Keratinocyte (primary cell): ENCODE measurements around the gene TPCN2. TPM values are rescaled to one million over a fixed set of nuclear protein-coding genes. Genes with fewer than 3 reads are reported as not detected.

Source experiments
- DNase-seq: peaks from one replicate; pipeline ENCODE4 v3.0.0-alpha.2; 2011; ENCODE audit warnings: low read depth, missing footprints, low spot score
- FAIRE-seq: peaks from 2 replicates; lab custom pipeline; 2011; peaks lifted over from hg19 to GRCh38; lab: Jason Lieb, UNC
- H2AFZ ChIP-seq: 2 replicates; pipeline ENCODE4 v1.6.0; 2012; ENCODE audit warnings: low read length, control low read depth, inconsistent platforms; ENCODE audit not compliant: control insufficient read depth
- H3K27ac ChIP-seq: 2 replicates; pipeline ENCODE4 v1.5.1; 2011; ENCODE audit warnings: low read length; ENCODE audit not compliant: control insufficient read depth, insufficient read depth
- H3K27me3 ChIP-seq: 3 replicates; pipeline ENCODE4 v1.6.0; 2011; ENCODE audit warnings: low read length; ENCODE audit not compliant: control insufficient read depth, insufficient read depth; ENCODE audit errors: extremely low read depth
- H3K36me3 ChIP-seq, 2 experiments: 2 replicates in 1 of 2; 3 replicates in 1 of 2; pipeline ENCODE4 v1.5.1; 2011; ENCODE audit warnings: low read length in 2 of 2, mild to moderate bottlenecking in 1 of 2; ENCODE audit not compliant: control insufficient read depth in 2 of 2, insufficient read depth in 2 of 2; ENCODE audit errors: extremely low read depth in 1 of 2
- H3K4me1 ChIP-seq: 3 replicates; pipeline ENCODE4 v1.5.1; 2011; ENCODE audit warnings: low read length; ENCODE audit not compliant: control insufficient read depth, insufficient read depth; ENCODE audit errors: extremely low read depth
- H3K4me2 ChIP-seq: 3 replicates; pipeline ENCODE4 v1.6.0; 2011; ENCODE audit warnings: low read depth, low read length; ENCODE audit not compliant: control insufficient read depth, insufficient read depth; ENCODE audit errors: extremely low read depth
- H3K4me3 ChIP-seq, 3 experiments: fragments of 200-600 bp in 1 of 3; sonication (generic) in 1 of 3; 2 replicates in 2 of 3; 3 replicates in 1 of 3; pipeline ENCODE4 v1.5.1; 2011 to 2016; ENCODE audit warnings: low read length in 3 of 3, mild to moderate bottlenecking in 3 of 3, control low read depth in 2 of 3, inconsistent platforms in 1 of 3, low read depth in 1 of 3, mixed read lengths in 1 of 3, mixed run types in 1 of 3, moderate library complexity in 1 of 3; ENCODE audit not compliant: control insufficient read depth in 2 of 3, insufficient read depth in 2 of 3; ENCODE audit errors: extremely low read depth in 1 of 3
- H3K79me2 ChIP-seq: 2 replicates; pipeline ENCODE4 v1.6.0; 2012; ENCODE audit warnings: low read length; ENCODE audit not compliant: control insufficient read depth, insufficient read depth
- H3K9ac ChIP-seq: 3 replicates; pipeline ENCODE4 v1.6.0; 2011; ENCODE audit warnings: low read length; ENCODE audit not compliant: control insufficient read depth, insufficient read depth; ENCODE audit errors: extremely low read depth
- H3K9me1 ChIP-seq: 3 replicates; pipeline ENCODE4 v1.6.0; 2011; ENCODE audit warnings: low read length; ENCODE audit not compliant: control insufficient read depth, insufficient read depth; ENCODE audit errors: extremely low read depth
- H3K9me3 ChIP-seq: 2 replicates; pipeline ENCODE4 v1.5.1; 2012; ENCODE audit warnings: low read depth, low read length; ENCODE audit not compliant: control insufficient read depth
- H4K20me1 ChIP-seq: 3 replicates; pipeline ENCODE4 v1.6.0; 2011; ENCODE audit warnings: low read length; ENCODE audit not compliant: control insufficient read depth, insufficient read depth; ENCODE audit errors: extremely low read depth
- CTCF ChIP-seq, 3 experiments: IDR thresholded peaks in 1 of 3; conservative IDR thresholded peaks in 1 of 3; optimal IDR thresholded peaks in 1 of 3; 2 replicates in 2 of 3; 3 replicates in 1 of 3; pipeline versions ENCODE3 to v1.5.1; 2011; ENCODE audit warnings: low read length in 3 of 3, mild to moderate bottlenecking in 3 of 3, moderate library complexity in 2 of 3, control low read depth in 1 of 3, inconsistent platforms in 1 of 3; ENCODE audit not compliant: insufficient read depth in 2 of 3; ENCODE audit errors: extremely low read depth in 1 of 3
- EZH2 ChIP-seq: IDR thresholded peaks from one replicate; pipeline ENCODE4 v1.6.1; 2012; ENCODE audit warnings: inconsistent platforms, mild to moderate bottlenecking, low read length, moderate library complexity
- dilution Hi-C: fragments of 300-500 bp; cut with MboI; formaldehyde crosslinking; loops from one replicate; pipeline ENCODE4 v1.7.0; 2020; ENCODE audit warnings: low sequenced_read_pairs; ENCODE audit not compliant: extremely low pct_ligation_motif_present
- polyA plus RNA-seq, 5 experiments: library from polyadenylated mRNA; depleted of rRNA in 3 of 5; stranded (reverse) in 3 of 5; stranded (forward) in 1 of 5; unstranded in 1 of 5; fragments of >200 nt; gene quantifications; 1 replicate in 1 of 5; 2 replicates in 3 of 5; 3 replicates in 1 of 5; pipeline versions ENCODE4 v1.2.1 to v1.2.3, GENCODE V29; 2011 to 2012; ENCODE audit warnings: missing spikeins in 2 of 5, low read depth in 1 of 5, low replicate concordance in 1 of 5

The TPCN2 gene
- polyA plus RNA-seq, 1 donor (not counting 4 experiments of a cell fraction or from before 2014, with no cell fraction given): 7.7 TPM

GRCh38 chr11:69154938-69155301 lies 106.2 kb downstream of the TPCN2 start:
- Histone ChIP-seq H2AFZ (no peak overlapping the region), H3K79me2 (no peaks in the 10 kb centered on the region), H3K27ac (no peak overlapping the region), H3K4me1 (no peaks in the 10 kb centered on the region), H3K27me3 (peaks cover 23% of the 10 kb centered on the region), H3K9me1 (no peaks in the 10 kb centered on the region), H3K4me2 (no peak overlapping the region), H3K4me3 (no peak overlapping the region), H3K36me3 (no peaks in the 10 kb centered on the region), H3K9ac (no peak overlapping the region), H3K9me3 (no peaks in the 10 kb centered on the region), H4K20me1 (no peaks in the 10 kb centered on the region)
- DNase-seq (no peak), FAIRE-seq (no peak)
- dilution Hi-C loops: no loop called here
- TF ChIP-seq CTCF (optimal IDR thresholded peaks at IDR 0.05 in 1 of 3, IDR thresholded peaks at IDR 0.05 in 1 of 3, conservative IDR thresholded peaks at IDR 0.05 in 1 of 3; ENCODE audit: extremely low read depth in 1 of 3, insufficient read depth in 2 of 3, low read length in 3 of 3) (no peak), EZH2 (no peak)

GRCh38 chr11:69155302-69156234 lies 106.8 kb downstream of the TPCN2 start, which contains the start of gene SMIM38:
SMIM38 (plus strand) TSS chr11:69155935; CDS start chr11:69157847, 1,912 bp downstream.
- dilution Hi-C loops: no loop called here
- Histone ChIP-seq H3K36me3 (no peaks in the 10 kb centered on the region), H3K4me1 (no peaks in the 10 kb centered on the region), H3K9me1 (no peaks in the 10 kb centered on the region), H3K27ac (no peak within 1 kb of the TSS), H3K9ac (no peak within 1 kb of the TSS), H3K9me3 (no peaks in the 10 kb centered on the region), H3K27me3 (peaks cover 23% of the 10 kb centered on the region), H4K20me1 (no peaks in the 10 kb centered on the region), H2AFZ (peak within 1 kb of the TSS; percentile 26), H3K4me3 (no peak within 1 kb of the TSS), H3K79me2 (no peaks in the 10 kb centered on the region), H3K4me2 (no peak within 1 kb of the TSS)
- TF ChIP-seq EZH2: no peak
- no peak for TF ChIP-seq CTCF (optimal IDR thresholded peaks at IDR 0.05 in 1 of 3, IDR thresholded peaks at IDR 0.05 in 1 of 3, conservative IDR thresholded peaks at IDR 0.05 in 1 of 3; ENCODE audit: extremely low read depth in 1 of 3, insufficient read depth in 2 of 3, low read length in 3 of 3)
- DNase-seq (no peak), FAIRE-seq (no peak)
